GM19463 (cell line): ENCODE measurements around the gene APOL6.
"Not testable (repeated sequence)": the region's sequence is repeated elsewhere in the genome, so short reads cannot be mapped to it uniquely, and the experiment has no call there.

Source experiments
- ATAC-seq: cut with Tn5 transposase; IDR thresholded peaks from one replicate; pipeline ENCODE4 v1.9.1; 2021; ENCODE audit warnings: mild to moderate bottlenecking, moderate library complexity; ENCODE audit not compliant: unreplicated experiment

APOL6 gene

GRCh38 chr22:35674335-35674734 lies 26.1 kb downstream of the APOL6 start:
- no peak for ATAC-seq

GRCh38 chr22:35676065-35676464 lies 27.8 kb downstream of the APOL6 start:
- not testable (repeated sequence) for ATAC-seq

- ATAC-seq: no peak
Measured at GRCh38 chr22:35677460-35678187, 29.4 kb downstream of the APOL6 start.

GRCh38 chr22:35678836-35679235 lies 30.6 kb downstream of the APOL6 start:
- ATAC-seq: no peak

- ATAC-seq: not testable (repeated sequence)
Measured at GRCh38 chr22:35679492-35679891, 31.2 kb downstream of the APOL6 start.

- ATAC-seq: no peak
Measured at GRCh38 chr22:35681454-35682052, 33.3 kb downstream of the APOL6 start.

GRCh38 chr22:35683560-35683959 lies 35.3 kb downstream of the APOL6 start:
- no peak for ATAC-seq

- no peak for ATAC-seq
Measured at GRCh38 chr22:35684270-35684700, 36.0 kb downstream of the APOL6 start.

GRCh38 chr22:35684732-35685131 lies 36.5 kb downstream of the APOL6 start:
- ATAC-seq: no peak

- no peak for ATAC-seq
Measured at GRCh38 chr22:35685731-35686130, 37.5 kb downstream of the APOL6 start.

GRCh38 chr22:35686298-35686697 lies 38.1 kb downstream of the APOL6 start:
- no peak for ATAC-seq

- ATAC-seq: no peak
Measured at GRCh38 chr22:35687461-35687860, 39.2 kb downstream of the APOL6 start.

- no peak for ATAC-seq
Measured at GRCh38 chr22:35688913-35689675, 40.8 kb downstream of the APOL6 start.

GRCh38 chr22:35690001-35690400 lies 41.8 kb downstream of the APOL6 start:
- ATAC-seq: no peak

GRCh38 chr22:35695202-35695601 lies 47.0 kb downstream of the APOL6 start:
- ATAC-seq: no peak

GRCh38 chr22:35697142-35697541 lies 48.9 kb downstream of the APOL6 start:
- no peak for ATAC-seq

GRCh38 chr22:35699852-35700251 lies 51.6 kb downstream of the APOL6 start:
- not testable (repeated sequence) for ATAC-seq

GRCh38 chr22:35703861-35704584 lies 55.8 kb downstream of the APOL6 start:
- no peak for ATAC-seq

- ATAC-seq: no peak
Measured at GRCh38 chr22:35705141-35705540, 56.9 kb downstream of the APOL6 start.

GRCh38 chr22:35708453-35708852 lies 60.2 kb downstream of the APOL6 start:
- no peak for ATAC-seq

GRCh38 chr22:35708917-35709316 lies 60.7 kb downstream of the APOL6 start:
- no peak for ATAC-seq
